Measurements from ENCODE around the gene FGF8.

FGF8 gene

DNA sequence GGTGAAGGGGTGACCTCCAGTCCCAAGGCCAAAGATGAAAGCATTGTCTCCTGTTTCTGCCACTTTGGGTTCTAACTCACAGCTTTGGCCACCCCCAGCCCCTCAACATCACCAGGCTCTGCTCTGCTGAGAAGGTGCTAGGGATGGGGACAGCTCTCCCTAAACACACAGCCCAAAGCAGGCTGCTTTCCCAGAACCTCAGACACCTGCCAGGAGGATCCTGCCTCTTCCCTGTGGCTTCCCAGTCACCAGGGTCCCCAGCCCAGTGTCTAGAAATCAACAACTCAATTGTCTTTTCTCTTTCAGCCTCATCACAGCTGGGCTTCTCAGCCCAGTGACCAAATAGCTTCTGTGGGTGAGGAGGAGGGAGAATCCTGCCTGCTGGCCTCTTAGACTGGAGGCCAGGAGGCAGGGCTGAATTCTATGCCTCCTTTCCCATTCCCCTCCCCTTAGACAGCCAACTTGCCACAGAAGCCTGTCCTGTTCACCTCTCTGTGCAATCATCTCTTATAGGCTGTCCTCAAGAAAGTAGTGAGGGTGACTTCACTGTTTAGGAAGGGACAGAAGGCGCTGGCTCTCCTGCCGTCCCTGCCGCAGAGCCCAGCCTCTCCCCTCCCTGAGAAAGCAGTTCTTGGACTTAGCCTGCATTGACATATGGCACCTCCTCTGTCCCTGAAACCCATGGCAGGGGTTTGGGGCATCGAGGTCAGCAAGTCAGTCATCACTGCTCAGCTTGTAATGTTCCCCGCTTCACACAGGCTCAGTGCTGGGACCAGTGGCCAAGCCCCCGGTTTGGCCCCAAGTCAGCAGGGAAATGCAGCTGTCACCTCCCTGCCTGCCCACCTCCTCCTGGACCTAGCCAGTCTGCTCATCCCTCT lies 3.7 kb downstream of the FGF8 start:
- CTCF ChIA-PET = interaction anchor here (1.1 to 2.4 kb wide), 2 partner anchors 9 to 32 kb away, joined by 3 to 15 read pairs; no protein-coding TSS in a partner anchor
- POLR2A ChIA-PET = interaction anchor here (1.3 to 1.6 kb wide), 2 partner anchors 9 to 46 kb away, joined by 3 to 6 read pairs; partner anchors contain the start of gene OGA
- DNase-seq (ENCODE audit: extremely low spot score) = no peak
- TF ChIP-seq SP1 (IDR thresholded peaks at IDR 0.05) = no peak
- no peak for TF ChIP-seq SUZ12 (IDR thresholded peaks at IDR 0.05)
- TF ChIP-seq, protein P1, sequence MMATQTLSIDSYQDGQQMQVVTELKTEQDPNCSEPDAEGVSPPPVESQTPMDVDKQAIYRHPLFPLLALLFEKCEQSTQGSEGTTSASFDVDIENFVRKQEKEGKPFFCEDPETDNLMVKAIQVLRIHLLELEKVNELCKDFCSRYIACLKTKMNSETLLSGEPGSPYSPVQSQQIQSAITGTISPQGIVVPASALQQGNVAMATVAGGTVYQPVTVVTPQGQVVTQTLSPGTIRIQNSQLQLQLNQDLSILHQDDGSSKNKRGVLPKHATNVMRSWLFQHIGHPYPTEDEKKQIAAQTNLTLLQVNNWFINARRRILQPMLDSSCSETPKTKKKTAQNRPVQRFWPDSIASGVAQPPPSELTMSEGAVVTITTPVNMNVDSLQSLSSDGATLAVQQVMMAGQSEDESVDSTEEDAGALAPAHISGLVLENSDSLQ (IDR thresholded peaks at IDR 0.05) = no peak
- no peak for TF ChIP-seq FOXA1 (IDR thresholded peaks at IDR 0.05)

DNA sequence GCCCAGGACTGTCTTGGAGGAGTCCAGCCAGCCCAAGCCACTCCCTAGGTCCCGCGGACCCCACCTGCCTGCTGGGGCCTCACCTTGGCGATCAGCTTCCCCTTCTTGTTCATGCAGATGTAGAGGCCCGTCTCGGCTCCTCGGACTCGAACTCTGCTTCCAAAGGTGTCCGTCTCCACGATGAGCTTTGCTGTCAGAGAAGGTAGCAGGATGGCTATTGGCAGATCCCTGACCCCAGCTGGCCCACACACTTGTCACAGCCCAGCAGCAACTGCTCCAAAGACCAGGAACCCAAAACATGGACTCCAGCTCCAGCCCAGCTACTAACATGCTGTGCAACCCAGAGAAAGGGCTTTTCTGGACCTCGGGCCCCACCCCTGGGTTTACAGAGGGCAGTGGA lies 4.5 kb downstream of the FGF8 start:
- CTCF ChIA-PET = interaction anchor here (2.4 kb wide), 1 partner anchor 10 kb away, joined by 15 read pairs; no protein-coding TSS in a partner anchor
- POLR2A ChIA-PET = interaction anchor here (1.6 kb wide), 1 partner anchor 10 kb away, joined by 6 read pairs; no protein-coding TSS in a partner anchor
- no peak for DNase-seq (ENCODE audit: extremely low spot score)
- TF ChIP-seq FOXA1 (IDR thresholded peaks at IDR 0.05) (no peak), TARDBP (IDR thresholded peaks at IDR 0.05) (no peak), SP1 (IDR thresholded peaks at IDR 0.05) (no peak), ELF4 (IDR thresholded peaks at IDR 0.05) (no peak), HDGF (IDR thresholded peaks at IDR 0.05; ENCODE audit: borderline replicate concordance) (no peak), FOXM1 (IDR thresholded peaks at IDR 0.05; ENCODE audit: borderline replicate concordance) (no peak), BHLHE40 (IDR thresholded peaks at IDR 0.05; ENCODE audit: borderline replicate concordance) (no peak), ZNF384 (IDR thresholded peaks at IDR 0.05) (no peak)

DNA sequence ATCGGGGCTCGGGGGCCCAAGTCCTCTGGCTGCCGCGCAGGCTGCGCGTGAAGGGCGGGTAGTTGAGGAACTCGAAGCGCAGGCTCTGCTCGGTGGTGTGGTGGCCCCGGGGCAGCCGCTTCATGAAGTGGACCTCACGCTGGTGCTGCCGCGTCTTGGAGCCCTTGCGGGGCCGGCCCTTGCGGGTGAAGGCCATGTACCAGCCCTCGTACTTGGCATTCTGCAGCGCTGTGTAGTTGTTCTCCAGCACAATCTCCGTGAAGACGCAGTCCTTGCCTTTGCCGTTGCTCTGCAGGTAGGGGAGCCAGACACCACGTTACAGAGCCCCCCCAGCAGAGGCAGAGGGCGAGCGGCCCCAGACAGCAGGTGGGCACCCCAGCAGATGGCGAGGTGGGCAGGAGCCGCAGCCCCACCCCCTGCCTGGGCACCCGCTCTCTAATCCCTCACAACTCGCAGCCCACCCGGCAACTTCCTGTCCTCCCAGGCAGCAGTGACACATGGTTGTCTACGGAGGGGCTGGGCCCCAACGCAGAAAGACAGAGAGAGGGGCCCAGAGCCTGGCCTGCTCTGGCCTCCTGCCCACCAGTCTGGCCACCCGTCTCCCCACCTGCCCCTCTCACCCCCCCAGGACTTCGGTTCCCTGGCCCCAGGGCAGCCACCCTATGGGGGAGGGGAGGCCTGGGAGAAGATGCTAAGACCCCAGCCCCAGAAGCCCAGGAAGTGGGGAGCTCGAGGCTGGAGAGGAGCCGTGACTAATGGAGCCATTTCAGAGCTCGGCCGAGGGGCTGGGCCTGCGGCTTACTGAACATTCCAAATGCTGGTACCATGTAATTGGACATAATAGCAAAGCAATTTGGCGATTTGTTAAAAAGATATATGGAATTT lies 5.3 kb downstream of the FGF8 start:
- TF ChIP-seq FOXA1 (IDR thresholded peaks at IDR 0.05) = no peak
- no peak for TF ChIP-seq HDGF (IDR thresholded peaks at IDR 0.05; ENCODE audit: borderline replicate concordance)
- TF ChIP-seq FOXK2 (IDR thresholded peaks at IDR 0.05) = no peak
- no peak for TF ChIP-seq NFRKB (IDR thresholded peaks at IDR 0.05)
- no peak for TF ChIP-seq ARNT (IDR thresholded peaks at IDR 0.05)
- TF ChIP-seq LEF1 (IDR thresholded peaks at IDR 0.05; ENCODE audit: borderline replicate concordance) = no peak
- TF ChIP-seq SUZ12 (IDR thresholded peaks at IDR 0.05) = no peak
- TF ChIP-seq FOXM1 (IDR thresholded peaks at IDR 0.05; ENCODE audit: borderline replicate concordance) = no peak
- TF ChIP-seq L3MBTL2 (conservative IDR thresholded peaks at IDR 0.05) = no peak
- TF ChIP-seq ZNF384 (IDR thresholded peaks at IDR 0.05) = no peak
- no peak for TF ChIP-seq ELF4 (IDR thresholded peaks at IDR 0.05)
- no peak for TF ChIP-seq CTBP1 (IDR thresholded peaks at IDR 0.05; ENCODE audit: borderline replicate concordance)
- TF ChIP-seq TARDBP (IDR thresholded peaks at IDR 0.05) = no peak
- no peak for TF ChIP-seq BHLHE40 (IDR thresholded peaks at IDR 0.05; ENCODE audit: borderline replicate concordance)
- TF ChIP-seq SP1 (IDR thresholded peaks at IDR 0.05) = no peak
- TF ChIP-seq, protein P1 (IDR thresholded peaks at IDR 0.05) = no peak
- ChIA-PET CTCF (interaction anchor here (1.9 to 2.4 kb wide), 2 partner anchors 11 kb away, joined by 9 to 15 read pairs; no protein-coding TSS in a partner anchor), POLR2A (interaction anchor here (1.6 kb wide), 1 partner anchor 11 kb away, joined by 6 read pairs; no protein-coding TSS in a partner anchor)
- DNase-seq (ENCODE audit: extremely low spot score) = no peak

DNA sequence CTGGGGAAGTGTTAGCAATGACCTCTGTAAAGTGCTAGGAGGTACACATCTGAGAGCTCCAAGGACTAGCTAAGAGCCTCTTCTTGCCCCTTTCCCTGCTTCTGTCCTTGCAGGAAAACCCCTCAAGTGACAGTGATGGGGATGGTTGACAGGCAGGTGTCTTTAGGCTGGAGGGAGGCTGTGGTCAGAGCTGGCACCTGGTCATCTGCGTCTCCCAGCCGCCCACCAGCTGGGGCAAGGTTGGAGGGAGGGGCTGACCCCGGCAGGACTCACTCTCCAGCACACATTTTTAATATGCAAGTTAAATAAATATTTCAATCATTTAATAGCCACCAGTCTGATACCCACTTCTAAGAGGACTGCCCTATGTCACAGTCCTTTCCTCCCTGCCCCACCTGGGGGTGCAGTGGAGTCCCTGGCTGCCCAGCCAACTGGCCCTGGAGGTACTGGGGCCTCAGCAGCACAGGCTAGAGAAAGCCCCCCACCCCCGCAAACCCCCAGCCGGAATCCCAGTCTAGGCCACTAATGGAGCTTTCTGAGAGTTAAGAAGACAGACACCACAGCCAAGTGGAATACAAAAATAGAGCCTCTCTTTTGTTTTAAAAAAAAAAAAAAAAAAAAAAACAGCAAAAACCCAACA lies 6.3 kb downstream of the FGF8 start:
- ChIA-PET POLR2A (no interaction called here), CTCF (interaction anchor here (0.6 to 1.9 kb wide), 3 partner anchors 12 to 167 kb away, joined by 3 to 9 read pairs (median 5); no protein-coding TSS in a partner anchor)
- no peak for TF ChIP-seq FOXA1 (IDR thresholded peaks at IDR 0.05)
- no peak for TF ChIP-seq NFRKB (IDR thresholded peaks at IDR 0.05)
- no peak for TF ChIP-seq HDGF (IDR thresholded peaks at IDR 0.05; ENCODE audit: borderline replicate concordance)
- no peak for TF ChIP-seq ELF4 (IDR thresholded peaks at IDR 0.05)
- TF ChIP-seq FOXK2 (IDR thresholded peaks at IDR 0.05) = no peak
- TF ChIP-seq, protein P1 (IDR thresholded peaks at IDR 0.05) = no peak
- no peak for DNase-seq (ENCODE audit: extremely low spot score)

DNA sequence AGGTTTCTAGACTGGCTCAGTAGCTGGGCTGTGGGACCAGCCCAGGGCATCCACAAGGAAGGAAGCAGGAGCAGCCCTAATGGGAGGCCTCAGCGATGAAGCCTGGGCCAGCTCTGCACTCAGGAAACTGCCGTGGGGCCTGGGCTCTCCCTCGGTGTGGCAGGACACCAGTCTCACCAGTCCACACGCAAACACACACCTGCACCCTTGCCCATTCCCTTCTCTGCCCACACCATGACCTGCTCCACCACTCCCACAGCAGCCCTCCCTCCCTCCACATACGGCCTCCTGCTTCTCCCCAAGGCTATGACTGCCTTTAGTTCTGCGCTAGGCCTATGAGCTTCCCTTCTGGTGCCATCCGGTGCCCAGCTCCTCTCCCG lies 7.1 kb downstream of the FGF8 start:
- POLR2A ChIA-PET = no interaction called here
- TF ChIP-seq FOXK2 (IDR thresholded peaks at IDR 0.05) (no peak), FOXA1 (IDR thresholded peaks at IDR 0.05) (no peak), BHLHE40 (IDR thresholded peaks at IDR 0.05; ENCODE audit: borderline replicate concordance) (no peak), ARNT (IDR thresholded peaks at IDR 0.05) (no peak), SUZ12 (IDR thresholded peaks at IDR 0.05) (no peak), L3MBTL2 (conservative IDR thresholded peaks at IDR 0.05) (no peak), TARDBP (IDR thresholded peaks at IDR 0.05) (no peak), SP1 (IDR thresholded peaks at IDR 0.05) (no peak), NFRKB (IDR thresholded peaks at IDR 0.05) (no peak), HDGF (IDR thresholded peaks at IDR 0.05; ENCODE audit: borderline replicate concordance) (no peak), ELF4 (IDR thresholded peaks at IDR 0.05) (no peak), CTBP1 (IDR thresholded peaks at IDR 0.05; ENCODE audit: borderline replicate concordance) (no peak), ZNF384 (IDR thresholded peaks at IDR 0.05) (no peak), FOXM1 (IDR thresholded peaks at IDR 0.05; ENCODE audit: borderline replicate concordance) (no peak), LEF1 (IDR thresholded peaks at IDR 0.05; ENCODE audit: borderline replicate concordance) (no peak)
- TF ChIP-seq, protein P1 (IDR thresholded peaks at IDR 0.05) = no peak
- CTCF ChIA-PET = interaction anchor here (0.7 to 1.9 kb wide), 3 partner anchors 13 to 166 kb away, joined by 4 to 9 read pairs (median 5); no protein-coding TSS in a partner anchor
- no peak for DNase-seq (ENCODE audit: extremely low spot score)

Measured in HEK293T (cell line).